VCaP (cell line): ENCODE data around the gene TSPAN4.

Experiments used
- H3K27ac ChIP-seq: fragments of 450-650 bp; 2 replicates; pipeline ENCODE4 v1.5.1; 2017
- TF ChIP-seq, protein P1 (sequence below): fragments of 450-650 bp; conservative IDR thresholded peaks from 2 replicates; pipeline ENCODE4 v1.5.1; 2017; ENCODE audit warnings: mild to moderate bottlenecking, moderate library complexity

Gene TSPAN4

DNA sequence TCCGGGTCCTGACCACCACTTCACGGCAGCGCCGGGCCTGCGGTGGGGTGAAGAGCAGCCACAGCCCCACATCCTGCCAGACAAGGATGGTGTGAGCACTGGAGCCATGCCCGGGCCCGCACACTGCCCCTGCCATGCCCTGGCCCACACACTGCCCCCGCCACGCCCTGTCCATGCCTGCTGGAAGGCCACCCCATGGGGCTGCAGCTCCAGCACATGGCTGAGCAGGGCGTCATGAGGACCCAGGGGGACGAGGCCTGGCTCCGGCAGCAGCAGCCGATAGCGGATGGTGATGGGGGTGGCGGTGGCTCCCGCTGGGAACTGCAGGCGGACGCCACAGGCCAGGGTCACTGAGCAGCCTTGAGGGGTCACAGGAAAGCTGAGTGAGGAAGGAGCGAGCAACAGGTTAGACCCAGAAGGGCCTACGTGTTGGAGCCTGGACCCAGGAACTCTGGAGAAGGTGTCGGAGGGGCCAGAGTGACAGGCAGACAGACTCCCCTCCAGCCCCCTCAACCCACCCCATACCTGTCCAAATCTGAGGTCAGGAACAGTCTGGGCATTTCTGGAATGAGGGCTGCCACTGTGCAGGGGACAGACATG lies 40.5 kb upstream of the TSPAN4 start:
- no peak overlapping the region for H3K27ac ChIP-seq
- TF ChIP-seq, protein P1, sequence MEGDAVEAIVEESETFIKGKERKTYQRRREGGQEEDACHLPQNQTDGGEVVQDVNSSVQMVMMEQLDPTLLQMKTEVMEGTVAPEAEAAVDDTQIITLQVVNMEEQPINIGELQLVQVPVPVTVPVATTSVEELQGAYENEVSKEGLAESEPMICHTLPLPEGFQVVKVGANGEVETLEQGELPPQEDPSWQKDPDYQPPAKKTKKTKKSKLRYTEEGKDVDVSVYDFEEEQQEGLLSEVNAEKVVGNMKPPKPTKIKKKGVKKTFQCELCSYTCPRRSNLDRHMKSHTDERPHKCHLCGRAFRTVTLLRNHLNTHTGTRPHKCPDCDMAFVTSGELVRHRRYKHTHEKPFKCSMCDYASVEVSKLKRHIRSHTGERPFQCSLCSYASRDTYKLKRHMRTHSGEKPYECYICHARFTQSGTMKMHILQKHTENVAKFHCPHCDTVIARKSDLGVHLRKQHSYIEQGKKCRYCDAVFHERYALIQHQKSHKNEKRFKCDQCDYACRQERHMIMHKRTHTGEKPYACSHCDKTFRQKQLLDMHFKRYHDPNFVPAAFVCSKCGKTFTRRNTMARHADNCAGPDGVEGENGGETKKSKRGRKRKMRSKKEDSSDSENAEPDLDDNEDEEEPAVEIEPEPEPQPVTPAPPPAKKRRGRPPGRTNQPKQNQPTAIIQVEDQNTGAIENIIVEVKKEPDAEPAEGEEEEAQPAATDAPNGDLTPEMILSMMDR = no peak

GRCh38 chr11:802693-803466 lies 39.8 kb upstream of the TSPAN4 start:
- TF ChIP-seq, protein P1 = no peak
- no peak overlapping the region; the same call in 1 of the 2 replicates for H3K27ac ChIP-seq

GRCh38 chr11:803467-803742 lies 39.2 kb upstream of the TSPAN4 start:
- H3K27ac ChIP-seq = peak overlapping the region; percentile 84; the same call in 1 of the 2 replicates
- TF ChIP-seq, protein P1 = no peak

GRCh38 chr11:803770-804598 lies 38.7 kb upstream of the TSPAN4 start:
- TF ChIP-seq, protein P1 = no peak
- H3K27ac ChIP-seq = peak overlapping the region; percentile 84

GRCh38 chr11:804599-804964 lies 38.1 kb upstream of the TSPAN4 start:
- TF ChIP-seq, protein P1 = no peak
- peak overlapping the region; percentile 84 for H3K27ac ChIP-seq

DNA sequence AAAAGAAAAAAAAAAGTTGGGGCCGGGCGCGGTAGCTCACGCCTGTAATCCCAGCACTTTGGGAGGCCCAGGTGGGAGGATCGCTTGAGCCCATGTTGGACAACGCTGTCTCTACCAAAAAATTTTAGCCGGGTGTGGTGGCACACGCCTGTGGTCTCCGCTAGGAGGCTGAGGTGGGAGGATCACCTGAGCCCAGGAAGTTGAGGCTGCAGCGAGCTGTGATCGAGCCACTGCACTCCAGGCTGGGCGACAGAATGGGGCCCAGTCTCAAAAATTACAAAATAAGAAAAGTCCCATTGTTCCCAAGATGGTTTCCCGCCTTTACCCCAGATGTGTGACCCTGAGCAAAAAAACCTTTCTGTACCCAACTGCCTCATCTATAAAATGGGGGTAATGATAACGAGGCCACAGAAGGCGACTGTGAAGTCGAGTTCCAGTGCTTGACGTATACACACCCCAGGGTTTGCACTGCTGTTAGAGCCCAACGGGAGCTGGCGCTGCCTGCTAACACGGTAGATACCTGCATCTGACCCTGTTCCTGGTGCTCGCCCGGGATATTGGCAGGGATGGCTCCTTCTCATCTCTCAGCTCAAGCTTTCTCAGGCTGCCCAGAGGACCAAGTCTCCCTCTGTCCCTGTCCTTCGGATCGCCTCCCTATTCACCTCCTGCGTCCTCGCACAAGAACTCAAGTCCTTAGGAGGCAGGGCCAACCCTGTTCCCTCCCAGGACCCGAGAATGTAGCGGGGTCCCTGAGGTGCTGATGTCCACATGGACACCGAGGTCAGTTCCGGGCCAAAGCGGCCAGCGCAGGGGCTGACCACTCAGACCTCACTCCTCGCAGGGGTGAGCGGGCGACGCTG lies 34.0 kb upstream of the TSPAN4 start:
- H3K27ac ChIP-seq = peak overlapping the region; percentile 94
- TF ChIP-seq, protein P1 = no peak
